Measurements from ENCODE around the gene PTPRN2. TPM values are rescaled to one million over a fixed set of nuclear protein-coding genes. Genes with fewer than 3 reads are reported as not detected.

The PTPRN2 gene
- polyA plus RNA-seq, 1 of the 3 experiments (the other 2 are of a cell fraction) = 4.0 TPM

GRCh38 chr7:158175779-158176178, 411.8 kb downstream of the PTPRN2 start:
- Histone ChIP-seq H3K9ac (no peak overlapping the region), H3K9me3 (peaks cover 11% of the 10 kb centered on the region; the same call in 1 of the 2 replicates), H3K27me3 (ENCODE audit: insufficient read depth) (no peaks in the 10 kb centered on the region), H3K9me2 (no peaks in the 10 kb centered on the region), H3K36me3 (replicated peaks in 1 of 2; ENCODE audit: control insufficient read depth in 1 of 2, insufficient read depth in 2 of 2, low read length in 1 of 2) (no peaks in the 10 kb centered on the region), H3K27ac (ENCODE audit: low read depth in 2 of 2, low read length in 1 of 2) (no peak overlapping the region), H3K79me2 (ENCODE audit: insufficient read depth) (no peaks in the 10 kb centered on the region), H3K4me3 (ENCODE audit: low read depth in 2 of 2, low read length in 1 of 2) (no peak overlapping the region), H4K20me1 (ENCODE audit: insufficient read depth) (no peaks in the 10 kb centered on the region), H2AFZ (ENCODE audit: low read depth) (no peak overlapping the region), H3F3A (replicated peaks; ENCODE audit: insufficient read depth) (no peaks in the 10 kb centered on the region), H3K4me2 (no peak overlapping the region), H3K4me1 (ENCODE audit: control insufficient read depth in 1 of 2, insufficient read depth in 2 of 2, low read depth in 1 of 2, low read length in 1 of 2) (no peaks in the 10 kb centered on the region)
- TF ChIP-seq CTCF (IDR thresholded peaks at IDR 0.05) (no peak), TCF12 (IDR thresholded peaks at IDR 0.05) (no peak), FOSL2 (IDR thresholded peaks at IDR 0.05; ENCODE audit: borderline replicate concordance, low read depth) (no peak), RCOR1 (IDR thresholded peaks at IDR 0.05; ENCODE audit: low read length) (no peak), POLR2AphosphoS5 (IDR thresholded peaks at IDR 0.05; ENCODE audit: low read depth, low read length) (no peak), YY1 (IDR thresholded peaks at IDR 0.05; ENCODE audit: low read depth) (no peak), TEAD4 (IDR thresholded peaks at IDR 0.05; ENCODE audit: borderline replicate concordance, insufficient read depth) (no peak), USF1 (IDR thresholded peaks at IDR 0.05; ENCODE audit: borderline replicate concordance, low read depth) (no peak), REST (IDR thresholded peaks at IDR 0.05; ENCODE audit: low read depth, low read length) (no peak), USF2 (IDR thresholded peaks at IDR 0.05; ENCODE audit: borderline replicate concordance, low read depth, low read length) (no peak), MEF2A (IDR thresholded peaks at IDR 0.05; ENCODE audit: borderline replicate concordance, low read depth) (no peak), JUND (IDR thresholded peaks at IDR 0.05) (no peak), RFX5 (IDR thresholded peaks at IDR 0.05; ENCODE audit: low read length) (no peak), CHD2 (IDR thresholded peaks at IDR 0.05; ENCODE audit: low read length, partially characterized antibody) (no peak), IRF3 (IDR thresholded peaks at IDR 0.05; ENCODE audit: low read depth, low read length) (no peak), SMC3 (IDR thresholded peaks at IDR 0.05; ENCODE audit: low read depth, low read length) (no peak), FOXJ3 (CRISPR knock-in tag; IDR thresholded peaks at IDR 0.05) (no peak), EZH2phosphoT487 (IDR thresholded peaks at IDR 0.05; ENCODE audit: borderline replicate concordance, low read depth) (no peak)
- DNase-seq = no peak
- POLR2A ChIA-PET = no interaction called here
- CTCF ChIA-PET = no interaction called here
- 54% methylated on average over 15 of the region's 15 CpGs for WGBS (ENCODE audit: low lambda C conversion rate)
